H1 (cell line): Measurements from ENCODE around the gene SCAPER. TPM values are rescaled to one million over a fixed set of nuclear protein-coding genes. Genes with fewer than 3 reads are reported as not detected.

Experiments
- ASH2L ChIP-seq: fragments of 200-600, 300-600 bp; sonication (generic); IDR thresholded peaks from one replicate; pipeline ENCODE4 v1.7.1; 2017; ENCODE audit warnings: low read length
- CHD7 ChIP-seq: fragments of 300-600 bp; sonication (generic); IDR thresholded peaks from 2 replicates; pipeline ENCODE4 v1.7.1; 2012; ENCODE audit warnings: low read length, moderate library complexity, mild to moderate bottlenecking, inconsistent platforms; ENCODE audit not compliant: insufficient replicate concordance
- EP300 ChIP-seq, 2 experiments: IDR thresholded peaks; 1 replicate in 1 of 2; 2 replicates in 1 of 2; pipeline ENCODE4 v1.6.1; 2011 to 2012; ENCODE audit warnings: low read depth in 2 of 2, low read length in 2 of 2, mild to moderate bottlenecking in 2 of 2, borderline replicate concordance in 1 of 2, inconsistent platforms in 1 of 2, moderate library complexity in 1 of 2
- polyA plus RNA-seq, 7 experiments: library from polyadenylated mRNA; depleted of rRNA in 3 of 7; stranded (reverse) in 5 of 7; unstranded in 2 of 7; fragments of >200 nt in 5 of 7; fragments of 200-250 nt in 2 of 7; gene quantifications; 1 replicate in 5 of 7; 2 replicates in 1 of 7; 4 replicates in 1 of 7; pipeline versions ENCODE4 v1.2.1 to v1.2.3, GENCODE V29; 2011 to 2013; ENCODE audit warnings: missing spikeins in 2 of 7, mixed read lengths in 2 of 7
- total RNA-seq: library from RNA; stranded (reverse); fragmentation: NEBNext Ultra II Directional; extraction: Animal tissue kit (Norgen Biotek cat#: 25700); gene quantifications from 2 replicates; pipeline ENCODE4 v1.2.1, GENCODE V29; 2021

Gene SCAPER
- total and polyA plus RNA-seq, 2 of the 8 experiments (the other 6 are each of a cell fraction or from before 2014, with no cell fraction given), result 1.6 to 6.8 TPM

GRCh38 chr15:76932135-76932966, 27.2 kb upstream of the SCAPER start (continued):
- TF ChIP-seq CHD7 (no peak), EP300 (IDR thresholded peaks at IDR 0.05; ENCODE audit: borderline replicate concordance in 1 of 2, low read depth in 2 of 2, low read length in 2 of 2) (no peak), ASH2L (no peak)
